ENCODE data around the gene TNNI2.

GRCh38 chr11:1832211-1832919 lies 6.4 kb upstream of the TNNI2 start:
- TF ChIP-seq CTCF (IDR thresholded peaks at IDR 0.05): peak in 3 of 4 experiments; percentile 93 to 100 (median 94)
- no peak for TF ChIP-seq POLR2AphosphoS5 (IDR thresholded peaks at IDR 0.05)

All from gastroesophageal sphincter (tissue), 3 donors.